ENCODE measurements around the gene CDH19. TPM values are rescaled to one million over a fixed set of nuclear protein-coding genes. Genes with fewer than 3 reads are reported as not detected.

The CDH19 gene
- total and polyA plus RNA-seq, 10 of the 15 experiments (the other 5 are each of a cell fraction or from before 2014, with no cell fraction given) = 0.01 TPM; not detected in 9

GRCh38 chr18:66553824-66554223, 50.1 kb downstream of the CDH19 start:
- H4K20me1 ChIP-seq (ENCODE audit: control insufficient read depth, insufficient read depth) = no peaks in the 10 kb centered on the region
- RAD21 ChIA-PET (ENCODE audit: unreplicated experiment) = no interaction called here
- in situ Hi-C loops (cut with MboI) = no loop called here
- 13% methylated on average over 1 of the region's 1 CpG for WGBS (ENCODE audit: insufficient coverage, insufficient replicate concordance, low lambda C conversion rate, missing lambda C conversion rate)
- no peak overlapping the region for H3K4me2 ChIP-seq (ENCODE audit: control insufficient read depth, insufficient read depth)
- intact Hi-C loops (cut with micrococcal nuclease; ENCODE audit: unreplicated experiment) = no loop called here
- no peak overlapping the region for H2AFZ ChIP-seq (ENCODE audit: control insufficient read depth, low read depth, low read length)
- POLR2A ChIA-PET = no interaction called here
- SMC1A ChIA-PET (ENCODE audit: uncharacterized antibody, unreplicated experiment) = no interaction called here
- H3K4me3 ChIP-seq = no peak overlapping the region
- no peaks in the 10 kb centered on the region for H3K36me3 ChIP-seq (ENCODE audit: control insufficient read depth in 2 of 2, insufficient read depth in 2 of 2, low read length in 1 of 2)
- H3K79me2 ChIP-seq (ENCODE audit: control insufficient read depth, insufficient read depth, low read length) = no peaks in the 10 kb centered on the region
- TF ChIP-seq CHD2 (IDR thresholded peaks at IDR 0.05; ENCODE audit: borderline replicate concordance, low read depth, low read length) = no peak
- TF ChIP-seq EGR1 (IDR thresholded peaks at IDR 0.05; ENCODE audit: borderline replicate concordance in 1 of 2, low read depth in 2 of 2, low read length in 2 of 2) = no peak
- TF ChIP-seq ETV6 (conservative IDR thresholded peaks at IDR 0.05 in 1 of 2, IDR thresholded peaks at IDR 0.05 in 1 of 2; ENCODE audit: borderline replicate concordance in 1 of 2, low read depth in 1 of 2) = no peak
- no peak for TF ChIP-seq CEBPB (IDR thresholded peaks at IDR 0.05; ENCODE audit: borderline replicate concordance in 1 of 2, low read depth in 2 of 2, low read length in 2 of 2)
- no peak for TF ChIP-seq IRF5 (IDR thresholded peaks at IDR 0.05; ENCODE audit: borderline replicate concordance)
- TF ChIP-seq MEF2B (IDR thresholded peaks at IDR 0.05; ENCODE audit: partially characterized antibody, poor library complexity, severe bottlenecking) = no peak
- TF ChIP-seq FOS (IDR thresholded peaks at IDR 0.05; ENCODE audit: borderline replicate concordance, extremely low read depth, insufficient read length) = no peak
- no peak for TF ChIP-seq KAT2A (conservative IDR thresholded peaks at IDR 0.05; ENCODE audit: control insufficient read depth, low read depth, low read length)
- TF ChIP-seq NKRF (conservative IDR thresholded peaks at IDR 0.05) = no peak
- TF ChIP-seq IRF3 (IDR thresholded peaks at IDR 0.05) = no peak
- no peak for TF ChIP-seq NFYB (IDR thresholded peaks at IDR 0.05; ENCODE audit: insufficient read depth, low read depth, low read length)
- no peak for TF ChIP-seq HDGF (IDR thresholded peaks at IDR 0.05)
- no peak for TF ChIP-seq MTA2 (IDR thresholded peaks at IDR 0.05; ENCODE audit: low read depth)
- no peak for TF ChIP-seq STAT3 (IDR thresholded peaks at IDR 0.05; ENCODE audit: low read depth, low read length)
- no peak for TF ChIP-seq EED (IDR thresholded peaks at IDR 0.05; ENCODE audit: low read depth)
- no peaks in the 10 kb centered on the region for H3K4me1 ChIP-seq (ENCODE audit: control insufficient read depth, insufficient read depth, low read length)
- ATAC-seq (no peak), FAIRE-seq (no peak), DNase-seq (ENCODE audit: low read depth, low spot score) (no peak)
- BruUV-seq (replicated peaks) = no TSS peak
- no peaks in the 10 kb centered on the region for H3K9me3 ChIP-seq (replicated peaks; ENCODE audit: control insufficient read depth, insufficient read depth, low read length)
- no peaks in the 10 kb centered on the region for H3K27me3 ChIP-seq (replicated peaks in 1 of 2; ENCODE audit: control insufficient read depth in 2 of 2, insufficient read depth in 2 of 2, low read length in 1 of 2)
- CTCF ChIA-PET = no interaction called here
- no peak overlapping the region for H3K9ac ChIP-seq (ENCODE audit: control insufficient read depth, insufficient read depth, low read length)
- H3K27ac ChIP-seq (ENCODE audit: control insufficient read depth, insufficient read depth) = no peak overlapping the region

All from GM12878 (cell line).